ENCODE measurements around the gene NR1I3.
"Not testable (repeated sequence)": the region's sequence is repeated elsewhere in the genome, so short reads cannot be mapped to it uniquely, and the experiment has no call there.

Gene NR1I3

DNA sequence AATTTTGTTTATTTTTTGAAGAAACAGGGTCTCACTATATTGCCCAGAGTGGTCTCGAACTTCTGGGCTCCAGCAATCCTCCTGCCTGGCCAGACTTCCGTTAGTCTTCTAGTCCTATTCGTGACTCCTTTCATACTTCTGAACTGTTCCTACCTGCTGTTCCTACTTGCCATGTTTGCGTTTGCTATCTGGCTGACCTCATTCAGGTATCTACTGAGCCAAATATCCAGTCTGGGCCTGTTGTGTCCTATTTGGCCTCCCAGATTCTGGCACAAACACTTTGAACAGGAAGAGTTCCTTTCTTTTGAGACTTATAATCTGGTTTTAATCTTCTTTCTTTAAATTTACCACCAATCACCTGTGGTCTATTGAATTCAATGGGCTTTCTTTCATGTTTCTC lies 6.9 kb upstream of the NR1I3 start:
- no peak for DNase-seq

DNA sequence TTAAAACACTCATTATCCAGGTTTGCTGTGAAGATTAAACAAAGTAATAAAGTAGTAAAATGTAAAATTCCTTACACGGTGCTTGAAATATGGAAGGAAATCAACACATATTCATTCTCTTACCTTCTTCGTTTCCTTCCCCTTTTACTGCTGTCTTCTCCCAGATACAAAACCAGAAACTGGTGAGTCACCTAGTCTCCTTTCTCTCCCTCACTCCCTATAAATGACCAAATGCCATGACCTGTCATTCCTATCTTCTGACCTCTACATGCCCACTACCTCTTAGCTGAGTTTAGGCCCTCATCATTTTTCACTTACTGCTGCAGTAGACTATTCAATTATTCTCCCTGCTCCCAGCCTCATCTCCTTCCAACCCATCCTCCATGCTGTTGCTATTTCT lies 4.3 kb upstream of the NR1I3 start:
- no peak for DNase-seq

DNA sequence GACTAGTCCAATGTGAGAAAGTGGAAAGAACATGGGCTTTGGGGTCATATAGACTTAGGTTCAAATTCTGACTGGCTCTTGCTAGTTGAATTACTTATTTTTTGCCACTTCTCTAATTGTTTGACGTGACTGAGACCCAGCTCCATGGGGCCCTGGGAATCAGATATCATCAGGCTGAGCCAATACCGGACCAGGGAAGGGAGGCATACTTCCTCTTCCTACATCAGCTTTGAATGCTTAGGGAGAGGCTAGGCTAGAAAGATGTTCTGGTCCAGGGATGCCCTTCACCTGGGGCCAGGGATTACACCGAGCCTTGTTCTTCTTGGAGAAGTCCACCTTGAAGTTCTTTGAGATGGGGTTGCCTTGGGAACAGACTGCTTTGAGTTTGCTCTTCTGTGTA lies 3.7 kb upstream of the NR1I3 start:
- DNase-seq, result no peak

DNA sequence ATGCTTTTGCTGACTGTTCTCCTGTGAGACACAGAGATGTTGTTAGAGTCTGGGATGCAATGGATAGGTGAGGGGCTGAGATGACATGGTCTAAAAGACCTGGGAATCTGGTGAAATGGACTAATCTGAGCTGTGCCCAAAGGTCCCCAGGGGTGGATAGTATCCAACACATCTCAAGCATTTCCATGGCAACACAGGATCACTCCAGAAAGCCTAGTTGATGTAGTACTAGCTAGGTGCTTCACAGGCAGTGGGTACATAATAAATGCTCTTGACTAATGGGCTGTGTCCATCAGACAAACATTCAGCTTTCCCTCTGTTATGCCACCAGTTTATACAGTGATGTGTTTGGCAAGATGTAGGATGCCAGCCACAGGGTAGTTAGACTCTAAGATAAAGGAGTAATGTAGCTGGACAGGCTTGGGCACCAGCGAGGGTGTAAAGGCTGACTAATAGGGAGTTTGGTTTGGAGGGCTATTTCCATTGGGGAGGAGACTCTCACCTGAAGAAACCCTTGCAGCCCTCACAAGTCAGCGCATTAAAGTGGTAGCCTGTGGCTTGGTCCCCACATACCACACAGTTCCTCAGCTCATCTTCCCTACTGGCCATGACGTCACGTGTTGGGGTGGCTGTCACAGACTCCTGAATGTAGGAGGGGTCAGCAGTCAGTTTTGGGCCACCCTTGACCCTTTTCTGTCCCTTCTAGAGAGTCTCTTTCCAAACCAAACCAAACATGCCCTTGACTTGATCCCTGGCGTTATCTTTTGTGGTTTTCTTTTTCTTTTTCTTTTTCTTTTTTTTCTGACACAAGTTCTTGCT lies 1.8 kb downstream of the NR1I3 start:
- no peak for DNase-seq

DNA sequence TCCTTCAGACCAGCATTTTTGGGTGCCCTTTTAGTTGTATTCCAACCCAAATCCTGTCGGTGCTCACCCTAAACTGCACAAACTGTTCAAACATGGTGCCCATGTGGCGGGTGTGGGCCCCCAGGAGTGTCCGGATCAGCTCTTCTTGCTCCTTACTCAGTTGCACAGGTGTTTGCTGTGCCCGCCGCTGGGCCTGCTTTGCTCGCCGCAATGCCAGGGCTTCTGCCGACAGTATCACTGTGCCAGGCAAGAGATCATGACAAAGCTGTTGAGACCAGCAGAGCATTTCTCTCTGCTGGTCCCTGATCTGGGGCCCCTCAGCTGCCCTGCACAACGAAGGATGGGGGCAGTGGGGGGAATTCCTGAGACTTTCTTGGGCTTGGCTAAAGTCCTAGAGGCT lies 4.9 kb downstream of the NR1I3 start:
- no peak for DNase-seq

DNA sequence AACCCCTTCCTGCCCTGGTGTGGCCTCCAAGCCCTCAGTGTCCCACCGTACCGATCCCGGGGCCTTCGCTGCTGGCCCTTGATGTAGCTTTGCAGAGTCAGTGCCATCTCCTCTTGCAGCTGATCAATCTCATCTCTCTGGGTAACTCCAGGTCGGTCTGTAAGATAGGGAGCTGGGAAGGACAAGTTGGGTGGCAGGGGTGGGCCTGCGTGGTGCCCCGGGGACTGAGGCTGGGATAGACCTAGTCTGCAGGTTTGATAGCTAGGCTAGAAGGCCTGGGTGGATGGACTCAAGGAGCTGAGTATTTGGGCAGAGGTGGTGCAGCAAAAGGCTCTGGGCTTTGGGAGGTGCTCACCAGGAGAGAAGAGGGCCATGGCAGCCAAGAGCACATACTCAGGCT lies 7.2 kb downstream of the NR1I3 start:
- no peak for DNase-seq

DNA sequence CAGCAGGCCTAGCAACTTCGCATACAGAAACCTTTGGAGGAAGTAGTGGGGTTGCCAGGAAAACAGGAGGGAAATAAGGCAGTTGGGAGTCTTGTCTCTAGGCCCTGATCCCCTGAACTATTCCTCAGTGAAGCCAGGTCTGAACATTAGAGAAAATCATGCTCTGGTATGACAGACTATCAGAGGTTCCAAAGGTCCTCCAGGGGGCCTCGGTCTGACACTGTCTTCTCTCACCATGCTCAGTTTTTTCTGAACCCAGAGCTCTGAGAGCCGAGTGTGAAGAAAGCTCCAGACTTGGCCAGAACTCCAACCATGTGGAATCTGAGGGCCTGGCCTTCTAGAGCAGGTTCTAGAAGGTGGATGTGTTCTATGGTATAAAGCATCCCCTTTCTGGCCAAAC lies 8.1 kb downstream of the NR1I3 start:
- no peak for DNase-seq

DNA sequence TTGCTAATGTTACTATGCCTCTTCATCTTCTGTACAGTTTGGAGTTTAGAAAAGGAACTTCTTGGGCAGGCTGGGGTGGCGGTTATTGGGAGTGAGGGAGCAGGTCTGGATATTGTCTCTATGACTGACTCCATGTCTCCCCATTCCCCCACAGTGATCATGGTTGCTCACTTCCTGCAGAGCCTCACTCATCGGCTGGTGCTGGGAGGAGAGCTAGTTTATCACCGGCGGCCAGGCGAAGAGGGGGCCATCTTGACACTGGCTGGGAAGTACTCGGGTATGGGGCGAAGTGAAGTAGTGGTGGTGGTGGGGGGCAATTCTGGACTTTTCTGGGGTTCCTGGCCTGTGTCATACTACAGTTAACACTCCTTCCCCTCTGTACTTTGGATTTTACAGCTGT lies 10.0 kb downstream of the NR1I3 start:
- no peak for DNase-seq

DNA sequence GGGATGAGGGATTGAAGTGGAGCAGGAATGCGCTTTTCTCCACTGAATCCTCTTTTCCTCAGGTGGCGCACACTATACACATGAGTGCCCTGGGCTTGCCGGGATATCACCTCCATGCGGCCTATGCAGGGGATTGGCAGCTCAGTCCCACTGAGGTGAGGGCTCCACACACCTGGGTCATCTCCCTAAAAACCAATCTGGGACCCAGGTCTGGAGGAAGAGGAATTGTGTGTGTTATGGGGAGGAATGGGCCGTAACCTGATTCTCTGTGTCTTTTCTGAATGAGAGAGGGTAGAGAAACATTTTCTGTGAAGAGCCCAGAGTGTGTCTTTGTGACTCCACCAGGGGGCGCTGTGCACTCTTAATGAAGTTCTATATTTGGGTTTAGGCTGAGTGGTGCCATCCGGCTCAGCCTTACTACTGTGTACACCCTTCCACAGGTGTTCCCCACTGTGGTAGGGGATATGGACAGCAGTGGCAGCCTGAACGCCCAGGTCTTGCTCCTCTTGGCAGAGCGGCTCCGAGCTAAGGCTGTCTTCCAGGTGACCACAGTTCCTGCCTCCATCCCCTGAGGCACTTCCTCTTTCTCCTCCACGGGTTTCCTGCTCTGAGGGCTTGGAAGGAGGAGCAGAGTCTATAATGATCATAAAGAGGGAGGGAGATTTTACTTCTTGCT lies 10.7 kb downstream of the NR1I3 start:
- DNase-seq, result peak; percentile 80

DNA sequence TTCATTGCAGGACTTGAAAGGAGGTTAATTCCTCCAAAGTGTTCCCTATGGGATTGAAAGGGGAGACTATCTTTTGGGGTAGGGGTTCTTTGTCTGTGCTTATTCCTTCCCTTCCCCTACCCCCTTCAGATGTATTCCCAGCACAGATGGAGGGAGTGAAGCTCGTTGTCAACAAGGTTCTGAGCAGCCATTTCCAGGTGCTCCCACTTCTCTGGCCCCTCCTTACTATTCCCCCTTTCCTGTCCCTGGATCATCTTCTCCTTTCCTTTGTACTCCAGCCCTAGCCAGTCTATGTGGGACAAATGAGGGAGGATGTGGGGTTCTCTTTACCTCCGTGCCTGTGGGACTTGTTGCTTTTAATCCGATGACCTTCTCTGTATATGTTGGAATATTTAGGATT lies 11.2 kb downstream of the NR1I3 start:
- DNase-seq, result no peak

DNA sequence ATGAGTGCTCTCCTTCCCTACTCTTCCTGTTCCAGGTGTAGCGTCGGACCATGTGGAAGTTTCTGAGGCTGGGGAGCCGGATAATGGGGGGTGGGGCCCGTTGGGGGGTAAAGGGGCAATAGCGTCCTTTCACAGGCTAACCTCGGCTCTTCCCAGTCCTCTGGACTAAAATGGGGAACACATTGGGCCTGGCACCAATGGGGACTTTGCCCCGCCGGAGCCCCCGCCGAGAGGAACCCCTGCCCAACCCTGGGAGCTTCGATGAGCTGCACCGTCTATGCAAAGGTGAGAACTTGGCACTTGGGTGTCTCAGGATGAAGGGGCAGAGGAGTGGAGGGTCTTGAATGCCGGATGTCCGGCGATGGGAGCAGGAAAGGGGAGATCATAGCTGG lies 11.7 kb downstream of the NR1I3 start:
- no peak for DNase-seq

DNA sequence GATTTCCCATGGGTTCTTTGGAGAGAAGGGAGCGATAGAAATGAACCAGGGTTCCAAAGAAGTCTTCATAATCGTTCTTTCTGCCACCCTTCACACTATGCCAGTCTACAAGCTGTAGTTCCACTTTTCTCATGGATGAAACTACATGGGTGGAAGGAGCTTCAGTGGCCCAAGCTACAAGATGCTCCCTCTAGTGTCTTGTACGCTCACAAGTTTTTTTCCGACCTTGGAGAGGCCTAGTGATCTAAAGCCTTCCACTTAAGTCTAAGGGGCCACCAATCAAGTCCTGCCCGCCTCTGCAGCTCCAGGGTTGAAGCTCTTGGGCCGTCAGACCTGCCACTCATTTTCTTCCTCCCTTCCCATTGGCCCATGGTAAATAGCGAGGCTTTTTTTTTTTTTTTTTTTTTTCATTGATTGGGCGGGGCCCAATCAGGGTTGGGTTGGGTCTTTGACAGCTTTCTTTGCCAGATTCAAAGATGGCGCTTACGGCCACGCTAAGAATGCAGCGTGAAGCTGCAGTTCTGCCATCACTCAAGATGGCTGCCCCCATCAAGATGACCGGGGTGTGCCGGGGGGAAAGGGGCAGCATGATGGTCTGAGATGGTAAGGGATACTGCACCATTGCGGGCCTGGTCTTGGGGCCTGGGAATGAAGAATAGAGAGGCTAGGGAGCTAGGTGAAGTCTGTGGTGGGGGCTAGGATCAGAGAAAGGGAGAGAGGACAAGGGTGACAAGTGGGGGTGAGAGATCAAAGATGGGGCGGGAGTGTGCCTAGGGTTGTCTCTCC lies 12.3 kb downstream of the NR1I3 start, which contains the start of gene TOMM40L:
Gene TOMM40L, plus strand, starts transcription at position 527 of the 786 bp plus-strand sequence. CDS start 430 bp downstream, outside the sequence.
- peak; percentile 98 for DNase-seq

DNA sequence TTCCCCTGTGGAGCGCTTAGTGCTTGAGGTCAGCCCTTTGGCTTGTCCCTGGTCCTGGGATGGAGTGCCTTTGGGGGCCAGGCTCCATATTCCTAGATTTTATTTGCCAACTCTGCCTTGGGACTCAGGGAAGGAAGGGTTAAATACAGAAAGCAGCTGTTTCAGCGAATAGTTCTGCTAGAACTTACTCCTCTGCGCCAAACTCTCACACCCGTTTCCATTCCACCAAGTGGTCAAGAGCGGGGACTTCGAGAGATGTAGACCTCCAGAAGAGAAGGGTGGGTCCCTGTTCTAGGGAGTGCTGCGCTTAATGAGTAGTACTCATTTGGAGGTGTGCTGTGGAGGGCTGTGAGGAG lies 12.8 kb downstream of the NR1I3 start:
- DNase-seq, result no peak

DNA sequence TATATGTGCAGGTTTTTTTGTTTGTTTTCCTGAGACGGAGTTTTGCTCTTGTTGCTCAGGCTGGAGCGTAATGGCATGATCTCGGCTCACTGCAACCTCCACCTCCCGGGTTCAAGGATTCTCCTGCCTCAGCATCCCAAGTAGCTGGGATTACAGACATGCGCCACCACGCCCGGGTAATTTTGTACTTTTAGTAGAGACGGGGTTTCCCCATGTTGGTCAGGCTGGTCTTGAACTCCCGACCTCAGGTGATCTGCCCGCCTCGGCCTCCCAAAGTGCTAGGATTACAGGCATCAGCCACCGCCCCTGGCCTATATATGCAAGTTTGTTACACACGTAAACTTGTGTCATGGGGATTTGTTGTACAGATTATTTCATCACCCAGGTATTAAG lies 13.3 kb downstream of the NR1I3 start:
- not testable (repeated sequence) for DNase-seq

DNA sequence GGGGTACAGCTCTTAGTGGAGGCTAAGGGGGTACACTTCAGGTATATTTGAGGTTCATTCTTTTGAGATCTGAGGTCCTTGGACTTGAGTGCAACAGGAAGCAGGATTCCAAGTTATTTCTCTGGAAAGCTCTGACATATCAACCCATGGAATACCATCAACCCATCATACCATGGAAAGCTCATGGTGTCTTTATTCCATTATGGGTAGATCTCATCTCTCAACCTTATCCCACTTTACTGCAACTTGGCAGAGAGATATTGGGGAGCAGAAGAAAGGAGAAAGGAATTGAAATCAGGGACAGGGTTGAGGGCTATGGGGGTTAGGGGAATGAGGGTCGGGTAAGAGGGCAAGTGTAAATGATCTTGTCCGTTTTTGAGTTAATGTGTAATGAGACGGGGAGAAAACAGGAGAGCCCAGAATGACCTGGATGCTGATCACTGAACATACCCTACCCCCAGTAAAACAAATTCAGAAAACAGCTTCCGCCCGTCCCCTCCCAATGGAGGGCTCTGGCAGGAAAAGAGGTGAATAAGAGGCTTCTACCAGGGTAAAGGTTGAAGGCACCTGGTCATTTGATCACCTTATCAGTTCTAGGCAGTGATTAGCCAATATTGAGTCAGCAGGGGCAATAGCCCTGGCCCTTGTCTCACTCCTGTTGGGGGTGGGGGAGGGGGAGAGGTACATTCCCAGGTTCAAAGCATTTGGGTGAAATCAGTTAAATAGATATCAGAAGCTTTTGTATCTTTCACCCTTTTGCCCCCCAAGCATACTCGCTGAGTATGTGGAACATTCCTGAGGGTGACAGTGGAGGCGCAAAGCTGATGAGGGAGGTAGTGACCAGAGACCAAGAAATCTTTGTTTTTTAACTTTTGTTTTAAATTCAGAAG lies 14.0 kb downstream of the NR1I3 start:
- no peak for DNase-seq

DNA sequence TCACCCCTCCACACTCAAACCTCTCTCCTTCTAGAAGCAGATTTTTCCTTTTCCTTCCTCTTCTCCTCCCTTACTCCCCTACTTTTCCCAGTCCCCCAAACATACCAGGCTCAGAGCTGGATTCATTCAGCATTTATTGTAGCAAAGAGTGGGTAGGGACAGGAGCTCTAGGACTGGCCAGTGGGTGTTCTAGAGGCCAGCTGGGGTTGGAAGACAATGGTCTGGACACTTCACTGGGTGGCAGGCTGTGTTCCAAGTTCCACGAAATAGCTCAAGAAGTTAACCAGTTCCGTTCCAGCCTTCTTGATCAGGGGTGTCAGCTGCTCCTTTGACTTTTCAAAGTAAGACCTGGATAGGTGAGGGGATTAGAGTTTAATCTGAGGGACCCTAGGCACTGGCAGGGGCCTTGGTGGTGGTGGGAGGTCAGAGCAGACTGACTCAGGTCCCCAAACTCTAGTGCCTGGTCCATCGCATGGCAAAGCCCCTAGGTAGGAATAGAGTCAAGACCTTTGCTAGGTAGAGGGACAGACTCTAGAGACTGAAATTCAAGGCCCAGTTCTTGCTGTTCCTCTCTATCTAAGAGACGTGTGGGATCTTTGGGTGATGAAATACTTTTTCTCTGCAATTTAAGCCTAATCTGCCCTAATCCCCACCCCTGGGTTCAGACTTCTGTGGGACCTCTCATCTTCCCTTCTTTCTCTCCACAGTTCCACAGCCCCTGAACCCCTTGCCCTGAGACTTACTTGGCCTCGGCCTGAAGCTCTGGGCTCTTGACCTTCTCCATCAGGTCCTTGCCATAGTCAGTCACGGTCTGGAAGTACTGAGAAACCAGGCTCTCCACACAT lies 15.6 kb downstream of the NR1I3 start:
- DNase-seq, result no peak

DNA sequence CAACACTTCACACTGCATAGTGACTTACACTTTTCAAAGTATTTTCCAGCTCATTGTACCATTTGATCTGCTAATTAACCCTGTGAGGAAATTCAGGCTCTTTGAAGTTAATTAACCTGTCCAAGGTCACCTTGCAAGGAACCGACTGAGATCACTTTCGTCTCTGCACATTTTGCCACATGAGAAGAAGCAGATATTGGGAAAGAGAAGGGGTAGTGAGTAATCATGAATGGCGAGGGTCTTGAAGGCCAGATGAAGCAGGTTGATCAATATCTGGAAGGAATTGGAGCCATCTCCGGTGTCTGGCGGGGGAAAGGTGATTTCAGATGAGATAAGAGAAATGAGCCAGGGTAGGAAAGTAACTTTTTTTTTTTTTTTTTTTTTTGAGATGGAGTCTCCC lies 18.0 kb downstream of the NR1I3 start:
- no peak for DNase-seq

DNA sequence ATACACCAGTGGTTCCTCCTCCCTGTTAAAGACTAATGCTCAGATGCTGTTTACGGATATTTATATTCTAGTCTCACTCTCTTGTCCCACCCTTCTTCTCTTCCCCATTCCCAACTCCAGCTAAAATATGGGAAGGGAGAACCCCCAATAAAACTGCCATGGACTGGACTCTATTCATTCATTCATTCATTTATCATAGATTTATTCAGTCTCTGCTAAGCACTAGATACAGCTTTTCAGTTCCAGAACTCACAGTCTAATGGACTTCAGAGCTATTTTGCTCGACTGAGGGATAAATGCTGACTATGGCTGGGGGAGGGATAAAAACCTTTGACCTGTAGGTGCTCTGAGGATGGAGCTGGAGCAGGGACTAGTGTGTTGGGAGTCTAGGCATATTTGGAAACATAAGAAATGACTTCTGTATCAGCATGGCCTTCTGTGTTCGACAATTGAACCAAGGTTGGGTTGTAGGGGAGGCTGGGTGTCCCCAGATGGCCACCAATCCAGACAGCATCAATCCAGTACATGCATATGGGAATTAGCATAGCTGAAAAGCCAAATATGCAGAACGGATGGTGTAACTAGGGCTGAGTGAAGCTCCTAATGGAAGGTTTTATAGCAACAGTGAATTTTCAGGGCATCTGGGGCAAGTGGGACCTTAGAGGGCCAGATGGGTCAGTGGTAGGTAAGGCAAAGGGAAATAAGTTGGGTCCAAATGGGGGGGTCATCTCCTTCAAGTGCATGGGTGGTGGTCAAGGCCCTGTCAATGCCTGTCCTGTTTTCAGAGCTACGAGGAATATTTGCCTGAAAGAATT lies 18.7 kb downstream of the NR1I3 start:
- DNase-seq, result no peak

DNA sequence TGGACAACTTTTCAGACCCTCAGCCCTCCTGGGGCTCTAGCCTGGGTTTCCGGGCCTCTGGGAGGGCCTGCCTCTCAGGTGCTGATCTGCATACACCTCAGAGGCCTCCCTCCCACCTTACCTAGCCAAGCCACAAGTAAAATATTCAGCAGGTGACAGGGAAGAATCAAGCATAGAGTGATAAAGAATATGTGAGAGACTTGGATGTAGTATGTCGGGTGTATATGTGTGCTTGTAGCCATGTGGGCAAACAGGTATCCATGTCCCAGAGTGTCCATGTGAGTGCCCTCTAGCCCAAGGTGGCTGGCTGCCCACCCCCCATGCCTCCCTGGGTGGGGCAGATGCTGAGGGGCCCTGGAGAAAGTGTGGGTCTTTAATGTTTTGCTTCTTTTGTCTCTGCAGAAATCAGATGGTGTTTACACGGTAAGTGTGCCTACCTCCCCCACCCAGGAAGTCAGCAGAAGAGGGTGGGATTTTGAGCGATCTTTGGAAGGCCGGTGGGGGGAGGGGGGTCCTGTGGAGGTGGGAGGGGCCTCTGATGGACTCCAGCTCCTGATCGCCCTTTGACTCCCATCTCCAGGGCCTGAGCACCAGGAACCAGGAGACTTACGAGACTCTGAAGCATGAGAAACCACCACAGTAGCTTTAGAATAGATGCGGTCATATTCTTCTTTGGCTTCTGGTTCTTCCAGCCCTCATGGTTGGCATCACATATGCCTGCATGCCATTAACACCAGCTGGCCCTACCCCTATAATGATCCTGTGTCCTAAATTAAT lies 19.5 kb downstream of the NR1I3 start:
- DNase-seq, result no peak

DNA sequence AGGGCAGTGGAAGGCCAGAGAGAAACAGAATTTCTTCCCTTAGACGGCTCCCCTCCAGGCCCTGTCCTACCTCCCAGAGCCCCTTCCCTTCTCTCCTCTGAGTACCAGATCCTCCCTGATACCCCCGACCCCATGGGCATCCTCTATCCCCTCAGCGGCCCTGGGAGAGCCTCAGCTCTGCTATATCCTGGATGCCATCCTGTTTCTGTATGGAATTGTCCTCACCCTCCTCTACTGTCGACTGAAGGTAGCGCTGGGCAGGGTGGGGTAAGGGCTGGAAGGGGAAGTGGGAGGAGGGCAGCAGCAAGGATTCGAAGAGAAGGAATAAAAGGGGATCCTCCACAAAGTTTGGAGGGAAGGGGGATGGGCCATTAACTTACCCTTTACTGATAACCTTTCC lies 20.2 kb downstream of the NR1I3 start:
- DNase-seq, result no peak

Data from CD4-positive, alpha-beta T cell treated with Interleukin-15 for 1 hour (primary cell).